Trophoblast cell (in vitro differentiated cells and primary cell): Measurements from ENCODE around the gene RHOBTB3.

ENCODE experiments used
- DNase-seq, 2 donors: peaks; one replicate each; pipeline ENCODE4 v3.0.0-alpha.2; 2016
- H2AFZ ChIP-seq: 2 replicates; pipeline ENCODE4 v1.6.1; 2013; ENCODE audit warnings: low read length, moderate library complexity, mild to moderate bottlenecking; ENCODE audit not compliant: insufficient read depth, poor library complexity
- H2AK5ac ChIP-seq: 2 replicates; pipeline ENCODE4 v1.6.1; 2013; ENCODE audit warnings: mild to moderate bottlenecking, low read length
- H2BK120ac ChIP-seq: 2 replicates; pipeline ENCODE4 v1.6.1; 2013; ENCODE audit warnings: low read length, mild to moderate bottlenecking, moderate library complexity; ENCODE audit not compliant: insufficient read depth, poor library complexity
- H2BK12ac ChIP-seq: 2 replicates; pipeline ENCODE4 v1.6.1; 2013; ENCODE audit warnings: mild to moderate bottlenecking, low read length, moderate library complexity
- H2BK5ac ChIP-seq: 2 replicates; pipeline ENCODE4 v1.6.1; 2013; ENCODE audit warnings: low read length, low read depth, moderate library complexity, mild to moderate bottlenecking; ENCODE audit not compliant: poor library complexity
- H3K14ac ChIP-seq: 2 replicates; pipeline ENCODE4 v1.6.1; 2013; ENCODE audit warnings: mild to moderate bottlenecking, low read length
- H3K18ac ChIP-seq: 2 replicates; pipeline ENCODE4 v1.6.1; 2013; ENCODE audit warnings: mild to moderate bottlenecking, low read length
- H3K23ac ChIP-seq: 2 replicates; pipeline ENCODE4 v1.6.1; 2013; ENCODE audit warnings: low read length
- H3K27ac ChIP-seq: 2 replicates; pipeline ENCODE4 v1.5.1; 2013; ENCODE audit warnings: low read depth, mild to moderate bottlenecking, inconsistent platforms, low read length, moderate library complexity
- H3K27me3 ChIP-seq: 2 replicates; pipeline ENCODE4 v1.6.1; 2013; ENCODE audit warnings: inconsistent platforms, mild to moderate bottlenecking, low read length, moderate library complexity; ENCODE audit not compliant: insufficient read depth
- H3K36me3 ChIP-seq, 2 experiments: 1 replicate in 1 of 2; 2 replicates in 1 of 2; pipeline ENCODE4 v1.6.1; 2013; ENCODE audit warnings: low read length in 2 of 2, mild to moderate bottlenecking in 2 of 2, moderate library complexity in 1 of 2; ENCODE audit not compliant: insufficient read depth in 2 of 2, control insufficient read depth in 1 of 2
- H3K4ac ChIP-seq: 2 replicates; pipeline ENCODE4 v1.6.1; 2013; ENCODE audit warnings: low read depth, mild to moderate bottlenecking, low read length, moderate library complexity
- H3K4me1 ChIP-seq, 2 experiments: 1 replicate in 1 of 2; 2 replicates in 1 of 2; pipeline ENCODE4 v1.6.1; 2013; ENCODE audit warnings: low read length in 2 of 2, mild to moderate bottlenecking in 2 of 2, moderate library complexity in 1 of 2; ENCODE audit not compliant: insufficient read depth in 2 of 2, control insufficient read depth in 1 of 2
- H3K4me2 ChIP-seq: 2 replicates; pipeline ENCODE4 v1.6.1; 2013; ENCODE audit warnings: inconsistent platforms, mild to moderate bottlenecking, low read length, moderate library complexity
- H3K4me3 ChIP-seq: 2 replicates; pipeline ENCODE4 v1.5.1; 2013; ENCODE audit warnings: mild to moderate bottlenecking, low read depth, low read length, inconsistent platforms
- H3K79me1 ChIP-seq: one replicate; pipeline ENCODE4 v1.6.1; 2013; ENCODE audit warnings: low read length
- H3K79me2 ChIP-seq: 2 replicates; pipeline ENCODE4 v1.6.1; 2013; ENCODE audit warnings: low read length, mild to moderate bottlenecking; ENCODE audit not compliant: control insufficient read depth, insufficient read depth, poor library complexity
- H3K9ac ChIP-seq: 2 replicates; pipeline ENCODE4 v1.6.1; 2013; ENCODE audit warnings: mild to moderate bottlenecking, low read length
- H3K9me3 ChIP-seq: 2 replicates; pipeline ENCODE4 v1.6.1; 2013; ENCODE audit warnings: low read depth, mild to moderate bottlenecking, control low read depth, inconsistent platforms, low read length; ENCODE audit not compliant: insufficient read depth
- H4K12ac ChIP-seq: 2 replicates; pipeline ENCODE4 v1.6.1; 2013; ENCODE audit warnings: low read depth, mild to moderate bottlenecking, low read length, moderate library complexity
- H4K8ac ChIP-seq: 2 replicates; pipeline ENCODE4 v1.6.1; 2013; ENCODE audit warnings: low read depth, mild to moderate bottlenecking, low read length, moderate library complexity
- H4K91ac ChIP-seq: one replicate; pipeline ENCODE4 v1.6.1; 2013; ENCODE audit warnings: low read depth, mild to moderate bottlenecking, low read length, moderate library complexity
- WGBS: extraction: QIAGEN DNeasy Blood & Tissue Kit; methylation state at CpG from one replicate; pipeline ENCODE4 v1.1.7; 2013; ENCODE audit warnings: missing lambda C conversion rate; ENCODE audit not compliant: insufficient read length, insufficient coverage; ENCODE audit errors: extremely low coverage; 5-methylcytosine and 5-hydroxymethylcytosine counted together

Gene RHOBTB3

DNA sequence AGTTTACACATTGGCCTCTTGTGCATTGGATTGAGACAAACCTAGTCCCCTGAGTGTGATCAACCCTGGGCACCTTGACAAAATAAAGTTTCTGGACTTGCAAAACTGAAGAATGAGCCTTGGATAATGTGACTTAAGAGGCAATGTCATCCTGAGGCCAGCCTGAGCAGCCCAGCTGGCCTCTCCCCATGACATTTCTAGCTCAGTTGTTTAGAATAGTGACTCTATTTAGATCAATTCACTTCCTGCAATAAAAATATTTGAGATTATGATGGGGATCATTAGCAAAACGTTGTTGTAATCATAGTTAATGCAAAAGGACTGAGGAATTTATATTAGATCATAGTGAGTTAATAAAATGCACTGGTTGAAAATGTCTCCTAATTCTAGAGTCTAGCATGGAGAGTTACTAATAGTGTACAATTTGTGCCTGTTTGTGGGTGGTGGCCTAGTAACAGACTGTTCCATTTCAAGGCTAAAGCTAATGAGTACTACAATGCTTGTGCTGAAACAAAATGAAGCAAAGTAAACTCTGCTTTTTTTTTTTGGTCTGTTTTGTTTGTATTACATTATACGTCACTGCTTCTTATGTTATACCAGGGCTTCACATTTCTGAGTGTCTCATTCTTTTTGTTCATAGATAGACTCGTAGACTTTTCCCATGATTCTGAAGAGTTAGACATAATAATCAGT lies 10.9 kb upstream of the RHOBTB3 start:
- WGBS, result no CpG with 5 or more reads among the region's 3 CpGs
- H4K91ac ChIP-seq, result no peak overlapping the region
- H4K8ac ChIP-seq, result no peak overlapping the region
- H3K79me1 ChIP-seq, result peaks cover 16% of the 10 kb centered on the region
- no peak overlapping the region for H2AFZ ChIP-seq
- no peaks in the 10 kb centered on the region for H3K9me3 ChIP-seq
- H3K36me3 ChIP-seq, result peaks cover 3% of the 10 kb centered on the region in 2 experiments
- H3K27ac ChIP-seq, result no peak overlapping the region
- H2BK12ac ChIP-seq, result no peak overlapping the region
- H3K4me3 ChIP-seq, result no peak overlapping the region
- H3K4me1 ChIP-seq, result peaks cover 6 to 20% of the 10 kb centered on the region in 2 experiments
- no peaks in the 10 kb centered on the region for H3K27me3 ChIP-seq
- no peak overlapping the region for H2BK120ac ChIP-seq
- H3K9ac ChIP-seq, result no peak overlapping the region
- peak overlapping the region; percentile 47 for H3K4ac ChIP-seq
- no peak for DNase-seq
- no peak overlapping the region for H3K14ac ChIP-seq
- H3K79me2 ChIP-seq, result peaks cover 5% of the 10 kb centered on the region
- H4K12ac ChIP-seq, result no peak overlapping the region
- H2AK5ac ChIP-seq, result no peak overlapping the region
- peak overlapping the region; percentile 29 for H3K4me2 ChIP-seq
- H3K23ac ChIP-seq, result no peak overlapping the region
- no peak overlapping the region for H2BK5ac ChIP-seq
- no peak overlapping the region for H3K18ac ChIP-seq

DNA sequence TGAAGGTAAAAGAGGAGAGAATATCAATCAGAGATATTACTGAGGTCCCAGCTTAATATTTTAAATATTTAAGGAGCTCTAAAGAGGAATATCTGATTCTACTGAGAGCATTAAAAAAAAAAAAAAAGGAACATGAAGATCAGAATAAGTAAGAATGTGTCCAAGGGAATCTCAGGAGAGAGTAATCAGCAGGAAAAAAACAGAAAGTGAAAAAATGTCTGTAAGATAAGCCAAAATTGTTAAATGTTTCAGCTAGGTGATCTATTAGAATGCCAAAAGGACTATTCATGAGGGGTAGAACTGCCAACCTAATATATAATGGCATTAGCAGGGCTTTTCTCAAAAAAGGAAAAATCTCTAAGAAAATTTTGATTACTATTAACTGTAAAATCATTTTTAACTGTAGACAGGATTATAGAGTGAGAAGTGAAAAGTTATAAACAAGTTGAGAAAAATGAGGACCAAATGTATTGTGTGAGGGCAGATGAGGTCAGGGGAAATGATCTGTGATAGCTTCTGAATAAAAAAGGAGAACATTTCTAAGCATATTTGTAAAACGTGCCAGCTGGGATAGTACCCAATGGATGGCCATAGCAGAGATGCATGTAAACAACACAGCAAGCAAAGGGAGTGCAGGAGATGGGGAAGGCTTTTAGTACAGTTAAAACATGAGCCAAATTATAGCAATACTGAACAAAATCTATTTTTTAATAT lies 9.4 kb upstream of the RHOBTB3 start:
- Histone ChIP-seq H4K12ac (no peak overlapping the region), H3K79me2 (peaks cover 2% of the 10 kb centered on the region), H4K8ac (no peak overlapping the region), H3K27me3 (no peaks in the 10 kb centered on the region), H2BK12ac (no peak overlapping the region), H3K18ac (no peak overlapping the region), H3K9ac (no peak overlapping the region), H3K79me1 (peaks cover 14% of the 10 kb centered on the region), H3K4me2 (no peak overlapping the region), H2BK5ac (no peak overlapping the region), H3K14ac (no peak overlapping the region), H3K23ac (no peak overlapping the region), H3K27ac (no peak overlapping the region), H3K9me3 (no peaks in the 10 kb centered on the region), H2BK120ac (no peak overlapping the region), H3K4me3 (no peak overlapping the region), H2AFZ (no peak overlapping the region), H3K4me1 (peaks cover 5 to 18% of the 10 kb centered on the region in 2 experiments), H3K4ac (no peak overlapping the region), H4K91ac (no peak overlapping the region), H3K36me3 (peaks cover 0 to 3% of the 10 kb centered on the region in 2 experiments), H2AK5ac (no peak overlapping the region)
- WGBS, result no CpG with 5 or more reads among the region's 1 CpG
- DNase-seq, result peak in 1 of 2 donors; percentile 34

DNA sequence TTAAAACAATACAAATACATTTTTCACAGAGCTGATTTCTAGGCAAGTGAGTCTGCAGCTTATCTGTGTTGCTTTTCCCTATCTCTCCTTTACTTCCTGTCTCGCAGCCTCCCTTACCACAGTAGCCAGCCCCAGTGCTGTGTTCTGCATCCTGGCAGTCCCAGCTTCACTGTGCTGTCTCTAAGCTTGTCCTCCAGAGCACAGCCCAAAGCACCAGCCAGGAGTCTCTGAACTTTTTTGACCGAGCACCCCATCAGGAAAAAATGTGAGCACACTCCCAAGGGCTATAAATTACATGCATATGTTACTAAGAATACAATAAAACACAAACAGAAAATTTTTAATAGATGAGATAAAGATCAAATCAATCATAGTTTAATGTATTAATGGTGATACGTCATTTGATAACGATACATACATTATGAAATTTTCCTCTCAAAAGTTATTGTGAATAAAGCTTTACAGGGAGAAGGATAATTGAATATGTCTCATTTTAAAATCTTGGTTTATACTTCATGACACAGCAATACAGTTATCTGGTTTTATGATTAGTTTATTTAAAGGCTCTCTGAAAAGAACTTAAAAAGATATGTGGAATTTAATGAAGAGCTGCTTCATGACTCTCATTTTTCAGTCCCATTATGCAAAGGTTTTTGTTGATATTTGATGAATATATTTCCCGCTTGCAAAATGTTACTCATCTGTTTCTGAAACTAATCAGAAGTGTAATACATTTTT lies 7.3 kb upstream of the RHOBTB3 start:
- no peak overlapping the region for H4K12ac ChIP-seq
- H3K9me3 ChIP-seq, result no peaks in the 10 kb centered on the region
- no peak overlapping the region for H4K91ac ChIP-seq
- DNase-seq, result no peak
- no peak overlapping the region for H3K4ac ChIP-seq
- WGBS, result no CpG with 5 or more reads among the region's 5 CpGs
- no peak overlapping the region for H4K8ac ChIP-seq
- no peak overlapping the region for H3K4me2 ChIP-seq
- H3K4me1 ChIP-seq, result peaks cover 3 to 17% of the 10 kb centered on the region in 2 experiments
- peaks cover 0 to 3% of the 10 kb centered on the region in 2 experiments for H3K36me3 ChIP-seq
- H3K79me1 ChIP-seq, result peaks cover 9% of the 10 kb centered on the region
- H2AK5ac ChIP-seq, result no peak overlapping the region
- H3K4me3 ChIP-seq, result no peak overlapping the region
- H2BK5ac ChIP-seq, result no peak overlapping the region
- no peak overlapping the region for H3K18ac ChIP-seq
- no peak overlapping the region for H3K23ac ChIP-seq
- no peaks in the 10 kb centered on the region for H3K27me3 ChIP-seq
- no peak overlapping the region for H3K27ac ChIP-seq
- H3K14ac ChIP-seq, result no peak overlapping the region
- no peak overlapping the region for H3K9ac ChIP-seq
- no peak overlapping the region for H2BK120ac ChIP-seq
- no peak overlapping the region for H2AFZ ChIP-seq
- peaks cover 2% of the 10 kb centered on the region for H3K79me2 ChIP-seq
- no peak overlapping the region for H2BK12ac ChIP-seq

DNA sequence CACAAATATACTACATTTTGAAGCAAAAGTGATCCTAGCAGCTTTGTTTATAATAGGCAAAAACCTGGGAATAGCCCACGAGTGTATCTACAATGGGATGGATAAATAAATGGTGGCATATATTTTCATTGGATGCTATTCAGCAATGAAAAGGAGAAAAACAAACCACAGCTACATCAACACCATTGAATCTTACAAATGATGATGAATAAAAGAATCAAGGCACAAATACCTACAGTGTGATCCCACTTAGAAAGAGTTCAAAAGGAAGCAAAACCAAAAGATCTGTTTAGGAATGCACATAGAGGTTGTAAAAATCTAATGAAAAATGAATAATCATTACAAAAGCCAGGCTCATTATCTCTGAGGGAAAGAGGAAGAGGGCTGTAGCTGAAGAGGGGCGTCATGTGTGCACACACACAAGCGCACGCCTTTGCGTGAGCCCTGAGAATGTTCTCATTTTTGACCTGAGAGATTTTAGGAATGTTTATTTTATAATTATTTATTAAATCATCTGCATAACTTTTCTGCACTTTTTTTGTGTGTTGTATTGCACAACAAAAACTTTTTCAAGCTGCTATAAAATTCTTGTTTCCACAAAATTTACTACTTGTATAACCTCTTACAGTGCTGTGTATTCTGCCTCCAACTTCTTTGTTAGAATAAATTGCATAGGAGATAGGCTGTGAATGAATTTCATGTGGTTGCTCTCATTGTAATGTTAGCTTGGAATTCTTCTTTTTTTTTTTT lies 5.9 kb upstream of the RHOBTB3 start:
- Histone ChIP-seq H3K79me1 (peaks cover 7% of the 10 kb centered on the region), H3K14ac (no peak overlapping the region), H2AK5ac (no peak overlapping the region), H3K23ac (no peak overlapping the region), H4K12ac (no peak overlapping the region), H4K8ac (no peak overlapping the region), H3K36me3 (peaks cover 0 to 3% of the 10 kb centered on the region in 2 experiments), H3K27ac (no peak overlapping the region), H3K9me3 (no peaks in the 10 kb centered on the region), H2BK12ac (no peak overlapping the region), H3K18ac (no peak overlapping the region), H4K91ac (no peak overlapping the region), H3K79me2 (no peaks in the 10 kb centered on the region), H3K4ac (no peak overlapping the region), H3K4me2 (no peak overlapping the region), H3K4me3 (no peak overlapping the region), H3K9ac (no peak overlapping the region), H2AFZ (no peak overlapping the region), H3K4me1 (peaks cover 3 to 16% of the 10 kb centered on the region in 2 experiments), H2BK120ac (no peak overlapping the region), H2BK5ac (no peak overlapping the region), H3K27me3 (no peaks in the 10 kb centered on the region)
- no CpG with 5 or more reads among the region's 5 CpGs for WGBS
- no peak for DNase-seq
